NCI-H1105 treated with DMSO at 0.1 percent for 48 hours (cell line): Measurements from ENCODE around the gene SRSF1.
"Not testable (repeated sequence)": the region's sequence is repeated elsewhere in the genome, so short reads cannot be mapped to it uniquely, and the experiment has no call there.

Experiments
- DNase-seq: peaks from one replicate; lab custom pipeline; 2025; lab: John Stamatoyannopoulos, UW

SRSF1 gene

GRCh38 chr17:58006924-58007780, at the start of gene SRSF1:
Gene SRSF1, minus strand, starts transcription at chr17:58007246. Its CDS starts 109 bp downstream, at chr17:58007137.
- DNase-seq = peak; percentile 94

- no peak for DNase-seq
These were observed 49.4 kb upstream of the SRSF1 start for GRCh38 chr17:58056476-58056875.

GRCh38 chr17:58054641-58055040, 47.6 kb upstream of the SRSF1 start:
- no peak for DNase-seq

GRCh38 chr17:58052945-58053715, 46.1 kb upstream of the SRSF1 start:
- DNase-seq = no peak

GRCh38 chr17:58052407-58052806, 45.4 kb upstream of the SRSF1 start:
- no peak for DNase-seq

- DNase-seq = no peak
These were observed 44.4 kb upstream of the SRSF1 start for GRCh38 chr17:58051468-58051867.

- DNase-seq = no peak
These were observed 43.9 kb upstream of the SRSF1 start for GRCh38 chr17:58050966-58051365.

- no peak for DNase-seq
These were observed 42.5 kb upstream of the SRSF1 start for GRCh38 chr17:58049533-58049932.

GRCh38 chr17:58047376-58048150, 40.5 kb upstream of the SRSF1 start:
- DNase-seq = no peak

- DNase-seq = no peak
These were observed 39.4 kb upstream of the SRSF1 start for GRCh38 chr17:58046239-58047094.

GRCh38 chr17:58044256-58044655, 37.2 kb upstream of the SRSF1 start:
- DNase-seq = not testable (repeated sequence)

- no peak for DNase-seq
These were observed 36.5 kb upstream of the SRSF1 start for GRCh38 chr17:58043221-58044181.

- DNase-seq = no peak
These were observed 34.1 kb upstream of the SRSF1 start for GRCh38 chr17:58041161-58041560.

- DNase-seq = no peak
These were observed 33.3 kb upstream of the SRSF1 start for GRCh38 chr17:58040386-58040785.

GRCh38 chr17:58039975-58040374, 32.9 kb upstream of the SRSF1 start:
- DNase-seq = no peak

- no peak for DNase-seq
These were observed 25.8 kb upstream of the SRSF1 start for GRCh38 chr17:58032691-58033415.

GRCh38 chr17:58028578-58028977, 21.5 kb upstream of the SRSF1 start:
- DNase-seq = no peak

- DNase-seq = no peak
These were observed 13.4 kb upstream of the SRSF1 start for GRCh38 chr17:58020401-58020800.

- DNase-seq = no peak
These were observed 12.5 kb upstream of the SRSF1 start for GRCh38 chr17:58019521-58019920.

- DNase-seq = no peak
These were observed 12.0 kb upstream of the SRSF1 start for GRCh38 chr17:58019039-58019438.
